ENCODE measurements around the gene KCNJ14.

KCNJ14 gene

DNA sequence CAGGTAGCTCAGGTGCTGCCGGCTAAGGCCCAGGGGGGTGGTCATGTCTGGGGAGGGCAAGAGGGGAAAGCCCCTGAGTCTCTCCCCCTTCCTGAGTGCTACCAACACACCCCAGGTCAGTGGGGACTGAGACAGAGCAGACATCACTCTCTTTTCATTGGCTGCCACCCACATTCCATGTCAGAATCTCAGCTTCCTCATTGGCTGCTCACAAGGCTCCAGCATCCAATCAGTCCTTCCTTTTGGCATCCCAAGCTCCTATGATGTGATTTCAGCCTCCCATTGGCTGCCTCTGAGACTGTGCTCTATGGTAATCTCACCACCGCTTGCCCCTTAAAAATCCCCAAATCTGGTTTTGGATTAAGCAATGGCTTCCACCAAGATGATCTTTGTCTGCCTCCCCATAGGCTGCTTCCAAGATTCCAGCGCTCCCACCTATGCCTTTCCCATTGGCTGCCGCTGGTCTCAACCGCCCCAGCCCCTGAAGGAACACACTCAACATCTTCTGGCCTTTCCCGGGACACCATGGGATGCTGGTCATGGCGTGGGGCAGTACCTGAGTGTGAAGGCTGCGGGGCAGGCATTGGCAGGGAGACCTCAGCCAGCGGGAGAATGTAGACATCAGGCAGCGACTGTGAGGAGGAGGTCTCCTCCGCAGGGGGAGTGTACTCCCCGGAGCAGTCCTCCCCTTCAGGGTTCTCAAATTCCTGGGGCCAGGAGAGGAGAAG is 54.3 kb downstream of the KCNJ14 start:
- no peak overlapping the region for H3K27ac ChIP-seq (ENCODE audit: low read length)
- no peaks in the 10 kb centered on the region for H3K36me3 ChIP-seq (ENCODE audit: insufficient read depth, low read length)

DNA sequence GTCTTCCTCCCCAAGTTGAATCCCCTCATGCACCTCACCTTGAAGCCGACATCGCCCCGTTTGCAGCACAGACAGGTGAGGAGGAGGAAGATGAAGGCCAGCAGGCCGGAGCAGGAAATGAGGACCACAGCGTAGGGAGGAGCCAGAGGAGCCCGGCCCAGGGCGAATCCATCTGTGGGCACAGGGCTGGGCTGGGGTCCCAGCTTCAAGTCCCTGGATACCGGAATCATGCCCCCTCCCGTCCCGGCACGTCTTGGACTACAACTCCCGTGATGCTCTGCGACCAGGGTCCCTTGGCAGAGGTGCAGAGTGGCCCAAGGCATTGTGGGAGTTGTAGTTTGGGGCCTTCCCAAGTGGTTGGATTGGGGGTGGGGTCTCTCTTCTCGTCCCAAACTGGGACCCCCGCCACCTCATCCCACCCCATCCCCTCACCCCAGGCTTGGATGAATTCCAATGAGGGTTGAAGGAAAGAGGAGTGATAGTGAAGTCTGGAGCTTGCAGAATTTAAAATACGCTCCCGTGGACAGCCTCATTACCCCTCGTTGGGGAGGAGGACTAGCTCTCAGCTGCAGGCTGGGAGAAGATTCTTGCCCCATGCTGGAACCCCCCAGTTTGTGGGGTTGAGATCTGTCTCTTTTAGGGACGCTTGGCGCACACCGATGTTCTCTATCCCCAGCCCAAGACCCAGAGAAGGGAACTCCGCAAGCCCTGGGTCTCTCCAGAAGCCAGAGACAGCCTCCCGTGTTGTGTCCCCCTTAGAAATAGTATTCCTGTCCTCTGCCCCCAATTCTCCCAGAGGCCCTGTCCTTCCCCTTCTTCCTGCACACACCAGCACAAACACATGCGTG is 55.3 kb downstream of the KCNJ14 start:
- no peak overlapping the region for H3K27ac ChIP-seq (ENCODE audit: low read length)
- TF ChIP-seq, protein P1, sequence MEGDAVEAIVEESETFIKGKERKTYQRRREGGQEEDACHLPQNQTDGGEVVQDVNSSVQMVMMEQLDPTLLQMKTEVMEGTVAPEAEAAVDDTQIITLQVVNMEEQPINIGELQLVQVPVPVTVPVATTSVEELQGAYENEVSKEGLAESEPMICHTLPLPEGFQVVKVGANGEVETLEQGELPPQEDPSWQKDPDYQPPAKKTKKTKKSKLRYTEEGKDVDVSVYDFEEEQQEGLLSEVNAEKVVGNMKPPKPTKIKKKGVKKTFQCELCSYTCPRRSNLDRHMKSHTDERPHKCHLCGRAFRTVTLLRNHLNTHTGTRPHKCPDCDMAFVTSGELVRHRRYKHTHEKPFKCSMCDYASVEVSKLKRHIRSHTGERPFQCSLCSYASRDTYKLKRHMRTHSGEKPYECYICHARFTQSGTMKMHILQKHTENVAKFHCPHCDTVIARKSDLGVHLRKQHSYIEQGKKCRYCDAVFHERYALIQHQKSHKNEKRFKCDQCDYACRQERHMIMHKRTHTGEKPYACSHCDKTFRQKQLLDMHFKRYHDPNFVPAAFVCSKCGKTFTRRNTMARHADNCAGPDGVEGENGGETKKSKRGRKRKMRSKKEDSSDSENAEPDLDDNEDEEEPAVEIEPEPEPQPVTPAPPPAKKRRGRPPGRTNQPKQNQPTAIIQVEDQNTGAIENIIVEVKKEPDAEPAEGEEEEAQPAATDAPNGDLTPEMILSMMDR (IDR thresholded peaks at IDR 0.05; ENCODE audit: borderline replicate concordance, extremely low read depth, low read length, poor library complexity, severe bottlenecking): no peak
- no peak for TF ChIP-seq EZH2 (IDR thresholded peaks at IDR 0.05; ENCODE audit: borderline replicate concordance, low read depth, low read length, severe bottlenecking)
- peaks cover 28% of the 10 kb centered on the region for H3K4me1 ChIP-seq (ENCODE audit: insufficient read depth, low read length)
- H3K27me3 ChIP-seq (ENCODE audit: insufficient read depth, low read length, poor library complexity): no peaks in the 10 kb centered on the region
- no peak overlapping the region for H3K4me3 ChIP-seq (ENCODE audit: low read depth in 1 of 2, low read length in 2 of 2)
- H3K9ac ChIP-seq (ENCODE audit: low read depth, low read length): no peak overlapping the region
- no peaks in the 10 kb centered on the region for H4K20me1 ChIP-seq (ENCODE audit: insufficient read depth, low read length)
- DNase-seq: peak; percentile 73
- no peaks in the 10 kb centered on the region for H3K36me3 ChIP-seq (ENCODE audit: insufficient read depth, low read length)
- peak; percentile 46 for ATAC-seq (ENCODE audit: insufficient read depth, low read depth)
- 0 out of 2 replicates have a peak overlapping the region, but pooled peaks have one; percentile 24 for H3K4me2 ChIP-seq (ENCODE audit: insufficient read depth, low read length)
- no peak overlapping the region for H2AFZ ChIP-seq (ENCODE audit: low read depth, low read length)
- H3K9me3 ChIP-seq (ENCODE audit: insufficient read depth, low read length, severe bottlenecking): no peaks in the 10 kb centered on the region
- no peaks in the 10 kb centered on the region for H3K79me2 ChIP-seq (ENCODE audit: insufficient read depth, low read length)

More for the DNA sequence above, 54.3 kb downstream of the KCNJ14 start:
- H3K4me1 ChIP-seq (ENCODE audit: insufficient read depth, low read length): peaks cover 28% of the 10 kb centered on the region
- no peaks in the 10 kb centered on the region for H4K20me1 ChIP-seq (ENCODE audit: insufficient read depth, low read length)
- no peaks in the 10 kb centered on the region for H3K27me3 ChIP-seq (ENCODE audit: insufficient read depth, low read length, poor library complexity)
- H2AFZ ChIP-seq (ENCODE audit: low read depth, low read length): no peak overlapping the region
- no peak overlapping the region for H3K9ac ChIP-seq (ENCODE audit: low read depth, low read length)
- DNase-seq: no peak
- ATAC-seq (ENCODE audit: insufficient read depth, low read depth): no peak
- TF ChIP-seq, protein P1 (IDR thresholded peaks at IDR 0.05; ENCODE audit: borderline replicate concordance, extremely low read depth, low read length, poor library complexity, severe bottlenecking): no peak
- no peak for TF ChIP-seq EZH2 (IDR thresholded peaks at IDR 0.05; ENCODE audit: borderline replicate concordance, low read depth, low read length, severe bottlenecking)
- no peaks in the 10 kb centered on the region for H3K9me3 ChIP-seq (ENCODE audit: insufficient read depth, low read length, severe bottlenecking)
- H3K4me3 ChIP-seq (ENCODE audit: low read depth in 1 of 2, low read length in 2 of 2): no peak overlapping the region
- H3K79me2 ChIP-seq (ENCODE audit: insufficient read depth, low read length): no peaks in the 10 kb centered on the region
- H3K4me2 ChIP-seq (ENCODE audit: insufficient read depth, low read length): no peak overlapping the region

DNA sequence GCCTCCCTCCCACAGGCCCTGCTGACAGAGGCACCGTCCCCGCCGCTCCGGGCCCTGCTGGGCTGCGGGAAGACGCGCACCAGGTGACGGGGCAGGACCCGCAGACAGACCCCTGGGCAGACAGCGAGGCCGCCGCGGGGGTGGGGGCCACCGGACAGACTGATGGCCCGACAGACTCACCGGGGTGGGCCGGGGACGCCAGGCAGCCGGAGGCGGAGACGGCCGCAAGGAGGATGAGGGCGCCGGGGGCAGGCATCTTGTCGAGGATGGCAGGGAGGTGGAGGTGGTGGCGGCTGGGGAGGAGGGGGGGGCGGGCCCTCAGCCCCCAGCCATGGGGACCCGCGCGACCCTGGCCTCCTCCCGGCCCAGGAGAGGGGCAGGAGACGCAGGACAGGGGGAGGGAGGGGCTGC is 56.0 kb downstream of the KCNJ14 start:
- Histone ChIP-seq H3K4me1 (ENCODE audit: insufficient read depth, low read length) (peaks cover 28% of the 10 kb centered on the region), H2AFZ (ENCODE audit: low read depth, low read length) (no peak overlapping the region), H3K79me2 (ENCODE audit: insufficient read depth, low read length) (no peaks in the 10 kb centered on the region), H3K4me2 (ENCODE audit: insufficient read depth, low read length) (no peak overlapping the region), H3K27me3 (ENCODE audit: insufficient read depth, low read length, poor library complexity) (no peaks in the 10 kb centered on the region), H3K36me3 (ENCODE audit: insufficient read depth, low read length) (no peaks in the 10 kb centered on the region), H3K9me3 (ENCODE audit: insufficient read depth, low read length, severe bottlenecking) (no peaks in the 10 kb centered on the region), H4K20me1 (ENCODE audit: insufficient read depth, low read length) (no peaks in the 10 kb centered on the region), H3K9ac (ENCODE audit: low read depth, low read length) (no peak overlapping the region), H3K4me3 (ENCODE audit: low read depth in 1 of 2, low read length in 2 of 2) (no peak overlapping the region), H3K27ac (ENCODE audit: low read length) (no peak overlapping the region)
- ATAC-seq (ENCODE audit: insufficient read depth, low read depth) (no peak), DNase-seq (no peak)
- TF ChIP-seq, protein P1 (IDR thresholded peaks at IDR 0.05; ENCODE audit: borderline replicate concordance, extremely low read depth, low read length, poor library complexity, severe bottlenecking): no peak
- no peak for TF ChIP-seq EZH2 (IDR thresholded peaks at IDR 0.05; ENCODE audit: borderline replicate concordance, low read depth, low read length, severe bottlenecking)
